Erythroblast (primary cell): ENCODE measurements around the gene AP4B1.

Experiments
- GATA1 ChIP-seq: IDR thresholded peaks from 2 replicates; pipeline ENCODE4 v1.6.1; 2011; ENCODE audit warnings: low read depth, mild to moderate bottlenecking, control low read depth, low read length, moderate library complexity
- POLR2A ChIP-seq: IDR thresholded peaks from 2 replicates; pipeline ENCODE4 v1.6.1; 2011; ENCODE audit warnings: mild to moderate bottlenecking, low read length

GRCh38 chr1:113870778-113871177 lies 33.8 kb downstream of the AP4B1 start:
- TF ChIP-seq POLR2A (no peak), GATA1 (no peak)
